Sigmoid colon (tissue), 4 donors: ENCODE data around the gene EMILIN2.

Source experiments
- CTCF ChIP-seq, 4 experiments: fragments of 450-650 bp in 3 of 4; fragments of 200-600 bp in 1 of 4; IDR thresholded peaks; one replicate each; pipeline ENCODE4 v1.5.1; 2016 to 2019; ENCODE audit warnings: antibody characterized with exemption in 4 of 4, mild to moderate bottlenecking in 3 of 4, moderate library complexity in 2 of 4
- POLR2AphosphoS5 ChIP-seq, 4 donors: sonication (generic); formaldehyde crosslinking; IDR thresholded peaks; one replicate each; pipeline ENCODE4 v1.6.1; 2017; ENCODE audit warnings: antibody characterized with exemption in 4 of 4

- TF ChIP-seq CTCF (IDR thresholded peaks at IDR 0.05), result no peak
- TF ChIP-seq POLR2AphosphoS5 (IDR thresholded peaks at IDR 0.05), result peak in 1 of 4 donors; percentile 19
These were observed 112.1 kb downstream of the EMILIN2 start for GRCh38 chr18:2958819-2959298.
